HEK293 (cell line): ENCODE measurements around the gene TRMT1L.

Experiments
- MZF1 ChIP-seq: fragments of 450-650 bp; formaldehyde crosslinking; IDR thresholded peaks from 2 replicates; pipeline ENCODE4 v1.5.1; 2017; ENCODE audit warnings: missing biosample characterization, missing genetic modification characterization, borderline replicate concordance
- SCRT1 ChIP-seq: fragments of 450-650 bp; formaldehyde crosslinking; IDR thresholded peaks from 2 replicates; pipeline ENCODE4 v1.5.1; 2016; ENCODE audit warnings: missing biosample characterization, missing genetic modification characterization, borderline replicate concordance
- ZBTB20 ChIP-seq: fragments of 450-650 bp; formaldehyde crosslinking; IDR thresholded peaks from 2 replicates; pipeline ENCODE4 v1.5.1; 2016; ENCODE audit warnings: missing biosample characterization, missing genetic modification characterization
- ZNF214 ChIP-seq: fragments of 450-650 bp; formaldehyde crosslinking; IDR thresholded peaks from 2 replicates; pipeline ENCODE4 v1.5.1; 2017; ENCODE audit warnings: missing biosample characterization, mild to moderate bottlenecking, missing genetic modification characterization, borderline replicate concordance
- ZNF239 ChIP-seq: fragments of 450-650 bp; formaldehyde crosslinking; IDR thresholded peaks from 2 replicates; pipeline ENCODE4 v1.5.1; 2016; ENCODE audit warnings: missing biosample characterization, missing genetic modification characterization
- ZNF324 ChIP-seq: fragments of 450-650 bp; formaldehyde crosslinking; IDR thresholded peaks from 2 replicates; pipeline ENCODE4 v1.5.1; 2016; ENCODE audit warnings: missing biosample characterization, missing genetic modification characterization
- ZNF354C ChIP-seq: fragments of 450-650 bp; formaldehyde crosslinking; IDR thresholded peaks from 2 replicates; pipeline ENCODE4 v1.5.1; 2016; ENCODE audit warnings: missing biosample characterization, missing genetic modification characterization, low read depth, borderline replicate concordance
- ZNF423 ChIP-seq: fragments of 450-650 bp; formaldehyde crosslinking; IDR thresholded peaks from 2 replicates; pipeline ENCODE4 v1.5.1; 2016; ENCODE audit warnings: missing biosample characterization, missing genetic modification characterization
- ZNF510 ChIP-seq: fragments of 450-650 bp; formaldehyde crosslinking; IDR thresholded peaks from 2 replicates; pipeline ENCODE4 v1.5.1; 2018; ENCODE audit warnings: mild to moderate bottlenecking, missing genetic modification characterization, missing biosample characterization; ENCODE audit not compliant: insufficient replicate concordance
- ZNF558 ChIP-seq: fragments of 450-650 bp; formaldehyde crosslinking; IDR thresholded peaks from 2 replicates; pipeline ENCODE4 v1.5.1; 2016; ENCODE audit warnings: missing biosample characterization, missing genetic modification characterization
- TF ChIP-seq, protein P1 (sequence below): fragments of 450-650 bp; formaldehyde crosslinking; IDR thresholded peaks from 2 replicates; pipeline ENCODE4 v1.5.1; 2016; ENCODE audit warnings: missing biosample characterization, missing genetic modification characterization
- TF ChIP-seq, protein P2 (sequence below): fragments of 450-650 bp; formaldehyde crosslinking; IDR thresholded peaks from 2 replicates; pipeline ENCODE4 v1.5.1; 2016; ENCODE audit warnings: missing biosample characterization, missing genetic modification characterization, low read depth
- TF ChIP-seq, protein P3 (sequence below): fragments of 450-650 bp; formaldehyde crosslinking; IDR thresholded peaks from 2 replicates; pipeline ENCODE4 v1.5.1; 2016; ENCODE audit warnings: missing biosample characterization, missing genetic modification characterization

DNA sequence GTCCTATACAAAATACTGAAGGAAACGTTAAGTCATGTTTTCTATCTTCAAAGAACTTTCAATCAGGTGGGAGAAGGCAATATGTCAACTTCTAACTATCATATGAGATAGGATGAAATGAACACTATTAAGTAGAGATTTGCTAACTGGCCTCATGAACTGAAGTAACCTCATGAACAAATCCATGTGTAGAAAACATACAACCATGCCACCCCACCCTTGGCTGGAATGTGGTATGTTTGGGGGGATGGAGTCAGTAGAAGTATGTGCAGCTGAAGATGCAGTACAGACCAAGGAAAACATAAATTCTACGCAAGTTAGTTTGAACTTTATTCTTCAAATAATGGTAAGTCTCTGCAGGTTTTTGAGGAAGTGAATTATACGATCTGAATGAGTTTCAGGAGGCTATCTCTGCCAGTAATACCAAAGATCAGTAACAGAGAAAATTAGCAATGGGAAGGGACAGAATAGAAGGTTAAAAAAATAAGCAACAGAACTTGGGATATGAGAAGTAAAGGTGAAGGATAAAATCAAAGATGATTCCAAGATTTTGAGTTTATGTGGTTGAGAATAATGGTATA is 4.5 kb downstream of the TRMT1L start:
- TF ChIP-seq ZNF423 (tag by site-specific recombination) = no peak
- TF ChIP-seq ZNF214 (tag by site-specific recombination) = no peak
- TF ChIP-seq, protein P1, sequence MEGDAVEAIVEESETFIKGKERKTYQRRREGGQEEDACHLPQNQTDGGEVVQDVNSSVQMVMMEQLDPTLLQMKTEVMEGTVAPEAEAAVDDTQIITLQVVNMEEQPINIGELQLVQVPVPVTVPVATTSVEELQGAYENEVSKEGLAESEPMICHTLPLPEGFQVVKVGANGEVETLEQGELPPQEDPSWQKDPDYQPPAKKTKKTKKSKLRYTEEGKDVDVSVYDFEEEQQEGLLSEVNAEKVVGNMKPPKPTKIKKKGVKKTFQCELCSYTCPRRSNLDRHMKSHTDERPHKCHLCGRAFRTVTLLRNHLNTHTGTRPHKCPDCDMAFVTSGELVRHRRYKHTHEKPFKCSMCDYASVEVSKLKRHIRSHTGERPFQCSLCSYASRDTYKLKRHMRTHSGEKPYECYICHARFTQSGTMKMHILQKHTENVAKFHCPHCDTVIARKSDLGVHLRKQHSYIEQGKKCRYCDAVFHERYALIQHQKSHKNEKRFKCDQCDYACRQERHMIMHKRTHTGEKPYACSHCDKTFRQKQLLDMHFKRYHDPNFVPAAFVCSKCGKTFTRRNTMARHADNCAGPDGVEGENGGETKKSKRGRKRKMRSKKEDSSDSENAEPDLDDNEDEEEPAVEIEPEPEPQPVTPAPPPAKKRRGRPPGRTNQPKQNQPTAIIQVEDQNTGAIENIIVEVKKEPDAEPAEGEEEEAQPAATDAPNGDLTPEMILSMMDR = no peak
- TF ChIP-seq MZF1 = no peak
- TF ChIP-seq SCRT1 = no peak
- no peak for TF ChIP-seq ZNF354C (tag by site-specific recombination)
- TF ChIP-seq, protein P2, sequence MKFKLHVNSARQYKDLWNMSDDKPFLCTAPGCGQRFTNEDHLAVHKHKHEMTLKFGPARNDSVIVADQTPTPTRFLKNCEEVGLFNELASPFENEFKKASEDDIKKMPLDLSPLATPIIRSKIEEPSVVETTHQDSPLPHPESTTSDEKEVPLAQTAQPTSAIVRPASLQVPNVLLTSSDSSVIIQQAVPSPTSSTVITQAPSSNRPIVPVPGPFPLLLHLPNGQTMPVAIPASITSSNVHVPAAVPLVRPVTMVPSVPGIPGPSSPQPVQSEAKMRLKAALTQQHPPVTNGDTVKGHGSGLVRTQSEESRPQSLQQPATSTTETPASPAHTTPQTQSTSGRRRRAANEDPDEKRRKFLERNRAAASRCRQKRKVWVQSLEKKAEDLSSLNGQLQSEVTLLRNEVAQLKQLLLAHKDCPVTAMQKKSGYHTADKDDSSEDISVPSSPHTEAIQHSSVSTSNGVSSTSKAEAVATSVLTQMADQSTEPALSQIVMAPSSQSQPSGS (tag by site-specific recombination) = no peak
- no peak for TF ChIP-seq ZBTB20
- TF ChIP-seq ZNF558 (tag by site-specific recombination) = no peak
- TF ChIP-seq, protein P3, sequence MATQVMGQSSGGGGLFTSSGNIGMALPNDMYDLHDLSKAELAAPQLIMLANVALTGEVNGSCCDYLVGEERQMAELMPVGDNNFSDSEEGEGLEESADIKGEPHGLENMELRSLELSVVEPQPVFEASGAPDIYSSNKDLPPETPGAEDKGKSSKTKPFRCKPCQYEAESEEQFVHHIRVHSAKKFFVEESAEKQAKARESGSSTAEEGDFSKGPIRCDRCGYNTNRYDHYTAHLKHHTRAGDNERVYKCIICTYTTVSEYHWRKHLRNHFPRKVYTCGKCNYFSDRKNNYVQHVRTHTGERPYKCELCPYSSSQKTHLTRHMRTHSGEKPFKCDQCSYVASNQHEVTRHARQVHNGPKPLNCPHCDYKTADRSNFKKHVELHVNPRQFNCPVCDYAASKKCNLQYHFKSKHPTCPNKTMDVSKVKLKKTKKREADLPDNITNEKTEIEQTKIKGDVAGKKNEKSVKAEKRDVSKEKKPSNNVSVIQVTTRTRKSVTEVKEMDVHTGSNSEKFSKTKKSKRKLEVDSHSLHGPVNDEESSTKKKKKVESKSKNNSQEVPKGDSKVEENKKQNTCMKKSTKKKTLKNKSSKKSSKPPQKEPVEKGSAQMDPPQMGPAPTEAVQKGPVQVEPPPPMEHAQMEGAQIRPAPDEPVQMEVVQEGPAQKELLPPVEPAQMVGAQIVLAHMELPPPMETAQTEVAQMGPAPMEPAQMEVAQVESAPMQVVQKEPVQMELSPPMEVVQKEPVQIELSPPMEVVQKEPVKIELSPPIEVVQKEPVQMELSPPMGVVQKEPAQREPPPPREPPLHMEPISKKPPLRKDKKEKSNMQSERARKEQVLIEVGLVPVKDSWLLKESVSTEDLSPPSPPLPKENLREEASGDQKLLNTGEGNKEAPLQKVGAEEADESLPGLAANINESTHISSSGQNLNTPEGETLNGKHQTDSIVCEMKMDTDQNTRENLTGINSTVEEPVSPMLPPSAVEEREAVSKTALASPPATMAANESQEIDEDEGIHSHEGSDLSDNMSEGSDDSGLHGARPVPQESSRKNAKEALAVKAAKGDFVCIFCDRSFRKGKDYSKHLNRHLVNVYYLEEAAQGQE (tag by site-specific recombination) = no peak
- TF ChIP-seq ZNF510 (tag by site-specific recombination) = no peak
- no peak for TF ChIP-seq ZNF324
- no peak for TF ChIP-seq ZNF239 (tag by site-specific recombination)
